ENCODE measurements around the gene EXOC6B.
A peak's percentile ranks its signal among the peaks of the same experiment; 100 is the strongest.
"Not testable (repeated sequence)": the region's sequence is repeated elsewhere in the genome, so short reads cannot be mapped to it uniquely, and the experiment has no call there.

Gene EXOC6B

DNA sequence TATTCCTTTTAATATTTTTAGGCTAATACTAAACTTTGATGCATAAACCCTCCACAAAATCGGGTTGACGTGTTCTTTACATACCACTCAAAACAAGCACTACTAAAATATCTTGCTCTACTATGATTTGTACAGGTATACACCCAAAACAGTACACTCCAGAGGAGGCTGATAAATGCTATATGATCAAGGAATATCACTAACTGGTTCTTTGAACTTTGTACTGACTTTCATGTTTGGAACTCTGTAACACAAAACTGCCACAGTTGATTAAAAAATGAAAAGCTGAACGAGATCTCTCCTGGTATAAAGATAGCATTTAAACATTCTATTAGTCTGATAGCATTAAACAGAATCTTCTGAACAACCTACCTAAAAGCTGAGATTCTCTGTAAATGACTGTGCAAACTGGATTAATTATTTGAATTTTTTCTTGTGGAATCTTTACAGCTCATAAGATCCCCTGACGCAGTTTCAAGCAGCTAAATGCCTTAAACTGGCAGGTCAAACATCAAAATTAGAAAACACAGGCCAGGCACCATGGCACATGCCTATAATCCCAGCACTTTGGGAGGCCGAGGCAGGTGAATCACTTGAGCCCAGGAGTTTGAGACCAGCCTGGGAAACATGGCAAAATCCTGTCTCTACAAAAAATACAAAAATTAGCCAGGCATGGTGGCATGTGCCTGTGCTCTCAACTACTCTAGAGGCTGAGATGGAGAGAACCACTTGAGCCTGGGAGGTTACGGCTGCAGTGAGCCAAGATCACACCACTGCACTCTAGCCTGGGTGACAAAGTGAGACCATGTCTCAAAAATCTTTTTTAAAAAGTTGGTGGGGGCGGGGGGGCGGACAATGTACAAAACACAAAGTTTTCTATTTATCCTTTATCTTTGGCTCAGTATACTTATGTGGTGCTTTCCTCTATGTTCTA, 150.6 kb downstream of the EXOC6B start:
- DNase-seq = no peak

DNA sequence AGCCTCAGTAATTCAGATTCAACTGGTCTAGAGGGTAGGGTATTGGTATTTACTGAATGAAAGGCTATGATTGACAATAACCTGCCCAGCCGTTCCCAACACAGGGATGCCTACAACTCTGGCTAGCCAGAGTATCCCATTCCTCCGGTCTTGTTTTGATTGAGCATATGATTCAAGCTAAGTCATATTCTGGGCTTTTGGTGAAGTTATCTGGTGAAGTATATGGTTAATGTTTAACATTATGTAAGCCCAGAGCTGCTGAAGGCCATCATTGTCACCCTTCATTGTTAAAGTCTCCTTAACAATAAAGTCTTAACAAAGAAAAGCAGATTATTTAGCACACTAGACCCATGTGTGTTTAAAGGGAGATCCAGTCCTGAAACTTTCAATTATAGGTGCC, 152.6 kb downstream of the EXOC6B start:
- DNase-seq = no peak

DNA sequence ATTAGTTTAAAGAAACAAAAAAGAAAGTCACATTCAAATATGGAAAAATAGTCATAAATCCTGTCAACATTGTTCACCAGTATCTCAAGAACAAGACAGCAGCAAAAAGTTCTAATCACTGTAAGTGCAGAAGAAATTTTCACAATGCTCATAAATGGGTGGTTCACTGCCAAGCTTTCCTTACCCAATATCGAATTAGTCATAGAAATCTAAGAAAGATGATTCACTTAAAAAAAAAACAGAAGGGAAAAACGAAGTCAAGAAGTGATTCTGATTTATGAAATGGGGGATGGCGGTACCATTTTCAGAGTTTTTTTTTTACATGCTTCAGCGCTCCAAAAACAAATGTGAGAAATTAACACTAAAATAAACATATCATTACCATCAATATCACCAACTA, 156.7 kb downstream of the EXOC6B start:
- DNase-seq = no peak

DNA sequence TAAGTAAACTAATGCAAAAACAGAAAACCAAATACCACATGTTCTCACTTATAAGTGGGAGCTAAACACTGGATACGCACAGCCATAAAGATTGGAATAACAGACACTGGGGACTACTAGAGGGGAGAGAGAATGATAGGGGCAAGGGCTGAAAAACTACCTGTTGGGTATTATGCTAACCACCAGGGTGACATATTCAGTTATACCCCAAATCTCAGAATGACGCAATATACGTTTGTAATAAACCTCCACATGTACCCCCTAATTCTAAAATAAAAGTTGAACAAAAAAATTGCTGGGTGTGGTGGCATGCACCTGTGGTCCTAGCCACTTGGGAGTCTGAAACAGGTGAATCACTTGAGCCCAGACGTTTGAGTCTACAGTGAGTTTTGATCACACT, 157.2 kb downstream of the EXOC6B start:
- DNase-seq = no peak

DNA sequence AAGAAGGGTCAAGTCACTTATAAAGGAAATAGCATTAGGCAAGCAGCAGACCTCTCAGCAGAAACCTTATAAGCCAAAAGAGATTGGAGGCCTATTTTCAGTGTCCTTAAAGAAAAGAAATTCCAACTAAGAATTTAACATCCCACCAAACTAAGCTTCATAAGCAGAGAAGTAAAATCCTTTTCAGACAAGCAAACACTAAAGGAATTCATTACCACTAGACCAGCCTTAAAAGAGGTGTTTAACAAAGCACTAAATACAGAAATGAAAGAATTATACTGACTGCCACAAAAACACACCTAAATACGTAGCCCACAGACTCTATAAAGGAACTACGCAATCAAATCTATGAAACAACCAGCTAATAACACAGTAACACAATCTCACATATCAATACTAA, 160.4 kb downstream of the EXOC6B start:
- DNase-seq = no peak

DNA sequence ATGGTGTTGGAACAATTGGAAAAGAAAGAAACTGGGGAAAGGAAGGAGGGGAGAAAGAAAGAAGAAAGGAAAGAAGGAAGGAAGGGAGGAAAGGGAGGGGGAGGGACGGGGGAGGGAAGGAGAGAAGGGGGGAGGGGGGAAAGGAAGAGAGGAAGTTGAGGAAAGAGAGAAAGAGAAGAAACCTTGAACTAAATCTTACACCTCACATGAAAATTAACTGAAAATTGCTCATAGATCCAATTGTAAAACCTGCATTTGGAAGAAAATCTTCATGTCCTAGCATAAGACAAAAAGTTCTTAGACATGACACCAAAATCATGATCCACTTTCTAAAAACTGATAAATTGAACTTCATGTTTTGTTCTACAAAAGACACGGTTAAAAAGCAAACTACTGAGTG, 163.8 kb downstream of the EXOC6B start:
- no peak for DNase-seq

DNA sequence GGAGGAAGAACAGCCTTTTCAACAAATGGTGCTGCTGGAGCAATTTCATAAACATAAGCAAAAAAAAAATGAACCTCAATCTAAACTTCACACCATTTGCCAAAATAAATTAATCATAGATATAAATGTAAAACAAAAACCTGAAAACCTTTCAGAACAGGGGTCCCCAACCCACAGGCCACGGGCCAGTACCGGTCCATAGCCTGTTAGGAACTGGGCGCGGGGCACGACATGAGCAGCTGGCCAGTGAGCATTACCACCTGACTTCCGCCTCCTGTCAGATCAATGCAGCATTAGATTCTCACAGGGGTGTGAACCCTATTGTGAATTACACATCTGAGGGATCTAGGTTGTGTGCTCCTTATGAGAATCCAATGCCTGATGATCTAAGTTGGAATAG, 176.0 kb downstream of the EXOC6B start:
- DNase-seq = no peak

DNA sequence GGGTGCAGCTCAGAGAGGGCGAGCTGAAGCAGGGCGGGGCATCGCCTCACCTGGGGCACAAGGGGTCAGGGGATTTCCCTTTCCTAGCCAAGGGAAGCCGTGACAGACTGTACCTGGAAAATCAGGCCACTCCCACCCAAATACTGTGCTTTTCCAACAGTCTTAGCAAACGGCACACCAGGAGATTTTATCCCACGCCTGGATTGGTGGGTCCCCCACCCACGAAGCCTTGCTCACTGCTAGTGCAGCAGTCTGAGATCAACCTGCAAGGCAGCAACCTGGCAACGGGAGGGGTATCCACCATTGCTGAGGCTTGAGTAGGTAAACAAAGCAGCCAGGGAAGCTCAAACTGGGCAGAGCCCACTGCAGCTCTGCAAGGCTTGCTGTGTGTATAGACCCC, 184.6 kb downstream of the EXOC6B start:
- not testable (repeated sequence) for DNase-seq

DNA sequence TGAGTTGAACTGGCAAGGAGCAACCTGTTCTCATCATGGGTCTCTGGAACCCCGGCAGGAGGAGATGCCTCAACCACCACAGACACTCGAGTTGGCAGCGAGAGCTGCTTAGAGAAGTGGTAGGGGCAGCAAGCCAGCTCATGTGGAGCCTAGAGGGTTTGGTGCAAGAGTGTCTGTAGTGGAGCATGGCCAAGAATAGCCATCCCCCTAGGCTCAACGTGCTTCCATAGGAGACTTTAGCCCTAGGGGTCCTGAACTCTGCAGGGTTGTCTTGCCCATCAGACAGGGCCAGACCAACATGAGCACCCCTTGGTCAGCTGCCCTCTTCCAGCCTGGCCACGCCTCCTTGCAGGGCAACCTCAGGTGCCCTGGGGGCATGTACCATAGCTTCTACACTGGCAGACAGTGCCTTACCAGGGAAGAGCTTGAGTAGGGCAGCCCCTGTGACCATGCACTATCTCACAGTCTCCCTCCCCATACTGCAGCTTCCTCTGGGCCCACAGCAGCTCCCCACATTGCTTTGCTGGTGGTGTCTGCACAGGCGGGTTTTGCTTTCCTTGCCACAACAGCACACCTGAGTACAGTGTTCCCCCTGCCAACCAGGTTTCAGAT, 187.1 kb downstream of the EXOC6B start:
- no peak for DNase-seq

DNA sequence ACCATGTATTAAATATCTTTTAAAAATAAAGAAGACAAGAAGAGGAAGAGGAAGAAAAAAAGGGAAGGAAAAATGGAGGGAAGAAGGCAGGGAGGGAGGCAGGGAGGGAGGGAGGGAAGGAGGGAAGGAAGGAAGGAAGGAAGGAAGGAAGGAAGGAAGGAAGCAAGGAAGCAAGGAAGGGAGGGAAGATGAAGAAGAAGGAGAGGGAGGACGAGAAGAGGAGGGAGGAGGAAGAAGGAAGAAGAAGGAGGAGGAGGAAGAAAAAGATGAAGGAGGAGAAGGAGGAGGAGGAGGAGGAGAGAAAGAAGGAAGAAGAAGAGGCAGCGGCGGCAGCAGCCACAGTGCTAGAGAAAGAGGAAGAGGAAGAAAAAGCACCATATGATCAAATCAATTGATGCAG, 189.6 kb downstream of the EXOC6B start:
- no peak for DNase-seq

DNA sequence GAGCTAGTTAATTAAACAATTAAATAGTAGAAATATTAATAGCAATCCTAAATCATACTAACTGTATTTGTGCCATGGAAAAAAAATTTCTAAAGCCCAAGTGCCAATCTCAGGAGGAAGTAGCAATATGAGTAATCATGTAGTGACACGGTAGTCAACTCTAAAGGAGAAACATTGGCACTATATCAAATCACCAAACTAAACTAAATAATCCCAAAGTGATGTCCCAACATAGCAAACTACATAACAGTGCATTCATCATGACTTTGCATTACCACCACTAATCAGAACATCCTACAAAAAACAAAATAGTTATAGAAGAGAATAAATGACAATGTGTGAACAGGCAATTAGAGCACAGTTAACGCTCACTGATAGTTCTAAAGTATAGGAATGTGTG, 195.1 kb downstream of the EXOC6B start:
- no peak for DNase-seq

DNA sequence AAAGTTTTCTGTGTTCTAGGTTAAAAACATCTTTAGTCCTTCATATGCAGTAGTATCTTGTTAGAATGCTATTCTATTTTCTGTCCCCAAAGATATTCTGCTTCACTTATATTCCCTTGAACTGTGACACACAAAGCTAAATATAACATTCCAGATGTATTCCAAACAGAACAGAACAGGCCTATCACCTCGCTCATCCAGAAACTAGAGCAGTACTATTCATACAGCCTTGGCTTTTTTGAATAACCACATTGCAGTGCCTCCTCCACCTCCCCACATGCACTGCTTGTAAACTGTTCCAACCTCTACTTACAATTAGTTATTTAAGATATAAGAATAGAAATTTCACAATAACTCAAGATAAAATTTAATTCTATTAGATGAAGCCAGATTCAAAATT, 196.8 kb downstream of the EXOC6B start:
- DNase-seq = no peak

DNA sequence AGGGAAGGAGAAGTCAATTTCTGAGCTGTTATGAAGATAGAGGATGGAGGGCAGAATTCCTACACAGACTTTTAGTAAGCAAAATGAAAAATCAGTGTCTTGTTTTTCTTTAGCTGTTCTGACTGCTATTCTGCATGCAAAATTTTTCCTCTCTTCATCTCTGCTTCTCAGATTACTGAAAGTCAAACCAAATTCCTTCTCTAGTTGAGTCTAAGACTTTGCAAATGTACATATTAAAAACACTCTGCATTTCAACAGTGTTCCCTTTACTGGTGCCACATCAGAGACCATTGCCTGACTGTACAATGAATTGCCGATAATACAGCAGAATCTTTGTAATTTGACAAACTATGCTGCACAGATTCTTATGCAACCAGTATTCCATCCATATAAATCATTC, 198.8 kb downstream of the EXOC6B start:
- DNase-seq = no peak

DNA sequence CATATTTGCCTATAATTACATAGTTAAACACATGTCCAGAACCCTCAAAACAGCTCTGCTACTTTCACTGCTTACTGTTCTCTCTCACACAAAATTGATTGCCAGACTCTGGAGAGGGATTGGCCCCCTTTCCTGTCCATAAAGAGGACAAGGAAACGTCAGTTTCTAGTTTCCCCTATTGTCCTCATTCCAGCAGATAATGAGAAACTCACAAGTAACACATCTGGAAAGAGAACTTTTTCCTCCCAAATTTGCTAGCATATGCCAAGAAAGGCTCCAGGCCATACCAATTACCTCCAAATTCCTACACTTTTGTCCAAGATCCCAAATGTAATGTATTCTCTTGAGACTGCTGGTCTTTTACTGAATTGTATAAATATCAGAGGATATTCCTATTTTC, 200.5 kb downstream of the EXOC6B start:
- DNase-seq = peak; percentile 47

DNA sequence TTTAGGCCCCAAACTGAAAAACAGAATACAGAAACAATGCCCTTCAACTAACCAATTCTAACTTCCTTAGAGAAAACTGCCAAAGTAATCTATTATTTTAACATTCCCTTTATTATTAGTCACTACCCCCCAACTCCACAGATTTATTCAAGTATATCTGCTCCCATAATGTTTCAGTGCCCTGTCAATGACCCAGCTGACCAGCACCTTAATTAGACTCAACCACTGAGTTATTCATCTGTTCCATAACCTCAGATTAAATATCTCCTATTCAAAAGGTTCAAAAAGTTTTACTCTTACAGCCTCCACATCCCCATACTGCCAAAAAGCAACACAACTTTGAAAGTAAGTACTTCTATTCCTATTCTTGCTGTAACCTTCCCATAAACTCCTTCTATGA, 202.4 kb downstream of the EXOC6B start:
- DNase-seq = no peak

DNA sequence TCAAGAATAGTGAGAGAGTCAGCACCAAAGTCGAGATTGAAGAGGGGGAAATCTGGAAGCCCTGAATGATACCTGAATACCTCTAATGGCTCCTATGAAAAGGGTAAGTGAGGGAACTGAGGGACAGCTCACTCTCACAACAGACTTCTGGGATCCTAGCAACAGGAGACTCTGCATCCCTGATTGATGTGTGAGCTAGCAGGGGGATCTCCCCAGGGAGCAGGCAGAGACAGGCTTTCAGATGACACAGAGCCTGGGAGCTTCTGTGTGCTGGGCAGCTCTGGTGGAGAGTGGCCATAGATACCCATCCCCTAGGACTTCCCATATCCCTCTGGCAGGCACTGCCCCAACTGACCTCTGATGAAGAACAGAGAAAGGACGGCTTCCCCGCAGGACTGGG, 206.2 kb downstream of the EXOC6B start:
- peak; percentile 58 for DNase-seq

DNA sequence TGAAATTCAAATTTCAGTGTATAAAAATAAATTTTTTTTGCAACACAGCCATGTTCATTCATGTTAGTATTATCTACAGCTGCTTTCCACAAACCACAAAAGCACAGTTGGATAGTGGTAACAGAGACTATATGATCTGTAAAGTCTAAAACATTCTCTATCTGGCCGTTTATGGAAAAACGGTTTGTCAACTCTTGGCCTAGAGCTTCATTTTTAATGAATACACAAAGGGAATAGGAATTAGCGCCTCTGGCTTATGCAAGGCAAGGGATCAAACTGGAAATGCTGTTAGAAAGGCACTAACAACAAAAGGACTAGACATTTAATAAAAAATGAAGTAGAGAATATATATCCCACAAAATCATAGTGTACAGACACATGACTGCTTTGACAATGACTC, 211.9 kb downstream of the EXOC6B start:
- DNase-seq = peak; percentile 2

DNA sequence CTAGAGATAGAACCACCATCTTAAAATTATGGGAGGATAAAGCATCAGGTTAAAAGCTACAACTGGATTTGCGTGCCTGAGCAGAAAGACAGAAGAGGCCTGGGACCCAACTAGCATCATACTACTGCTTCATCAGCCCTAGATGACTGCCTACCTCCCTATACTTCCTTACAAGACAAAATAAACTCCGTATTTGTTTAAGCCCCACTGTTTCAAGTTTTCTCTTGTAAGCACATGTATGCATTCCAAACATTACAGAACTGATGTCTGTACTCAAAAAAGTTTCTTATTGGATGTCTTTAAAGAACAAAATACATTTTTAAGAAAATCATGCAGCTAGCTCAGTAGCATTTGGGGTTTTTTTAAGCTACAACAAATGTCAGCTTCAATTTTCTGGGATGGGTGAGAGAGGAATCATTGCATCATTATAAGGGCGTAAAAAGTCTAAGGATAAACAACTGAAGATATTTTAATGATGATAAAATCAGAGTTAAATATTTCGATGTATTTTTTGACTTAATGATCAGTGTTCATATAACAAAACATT, 213.1 kb downstream of the EXOC6B start:
- DNase-seq = no peak

DNA sequence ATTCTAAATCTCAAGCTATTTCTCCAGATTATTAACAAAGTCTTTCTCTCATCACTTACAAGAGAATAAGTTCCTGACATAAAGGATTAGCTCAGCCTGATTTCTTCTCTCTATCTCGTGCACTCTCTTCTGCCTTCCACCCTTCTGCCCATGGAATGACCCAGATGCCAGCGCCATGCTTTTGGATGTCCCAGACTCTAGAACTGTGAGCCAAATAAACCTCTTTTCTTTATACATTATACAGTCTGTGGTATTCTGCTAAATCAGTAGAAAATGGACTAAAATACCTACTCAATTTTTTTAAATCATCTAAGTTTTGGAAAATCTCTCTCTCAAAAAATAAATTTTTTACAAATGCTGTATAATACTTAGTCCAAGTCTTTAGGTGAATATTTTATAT, 218.6 kb downstream of the EXOC6B start:
- no peak for DNase-seq

DNA sequence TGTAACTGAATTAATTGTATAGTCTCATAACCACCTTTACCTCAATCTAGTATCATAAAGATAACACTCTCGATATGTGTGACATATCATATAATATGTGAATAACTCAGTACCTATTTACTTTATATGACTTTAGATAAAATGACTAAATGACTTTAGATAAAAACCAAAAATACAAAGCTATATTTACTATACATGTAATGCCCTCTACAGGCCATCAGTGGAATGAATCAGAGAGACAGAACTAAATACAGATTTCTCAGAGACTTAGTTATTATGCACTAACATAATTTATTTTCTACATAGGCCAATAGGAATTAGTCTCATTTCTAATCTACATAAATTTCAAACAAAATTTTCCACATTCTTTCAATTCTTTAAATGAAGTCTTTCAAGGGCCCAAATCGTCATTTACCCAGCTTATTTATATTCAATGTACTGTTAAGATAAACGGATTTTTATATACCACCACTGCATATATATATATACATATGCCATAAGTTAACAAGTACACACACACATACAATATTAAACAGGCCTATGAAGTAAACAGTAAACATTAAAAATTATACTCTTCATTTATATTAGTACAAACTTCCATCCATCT, 219.9 kb downstream of the EXOC6B start:
- peak; percentile 28 for DNase-seq

DNA sequence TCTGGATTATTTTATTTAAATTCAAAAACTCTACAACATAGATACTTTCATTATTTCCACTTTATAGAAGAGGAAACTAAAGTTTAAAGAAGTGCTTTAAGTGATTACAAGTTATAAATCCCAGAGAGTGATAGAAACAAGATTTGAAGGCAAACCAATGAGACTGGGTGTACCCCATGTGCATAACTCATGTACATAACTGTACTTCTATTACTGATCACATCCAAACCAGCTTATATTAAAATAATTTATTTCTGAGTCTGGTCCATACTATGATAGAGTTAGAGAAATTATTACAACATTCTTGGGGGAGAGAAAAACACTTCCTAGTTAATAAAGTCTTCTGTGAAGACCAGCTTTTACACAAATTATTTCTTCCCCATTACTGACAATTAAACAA, 221.4 kb downstream of the EXOC6B start:
- no peak for DNase-seq

DNA sequence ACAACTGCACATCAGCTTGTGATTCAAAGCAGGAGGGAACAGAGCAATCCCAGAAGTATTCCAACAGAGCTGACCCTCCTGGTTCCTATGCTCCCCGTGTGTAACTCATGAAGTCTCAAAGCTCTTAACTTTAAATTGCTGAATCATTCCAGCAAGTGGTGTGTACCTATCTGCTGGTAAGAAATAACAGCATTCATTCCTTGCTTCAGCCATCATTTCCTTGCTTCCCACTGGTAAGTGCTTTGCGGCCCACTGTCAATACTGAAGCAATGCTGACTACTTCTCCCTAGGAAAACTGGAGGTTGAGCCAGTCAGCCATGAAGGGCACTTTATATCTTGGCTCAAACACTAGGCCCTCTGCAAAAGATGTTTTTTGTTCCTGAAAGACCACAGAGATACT, 222.4 kb downstream of the EXOC6B start:
- peak; percentile 31 for DNase-seq

DNA sequence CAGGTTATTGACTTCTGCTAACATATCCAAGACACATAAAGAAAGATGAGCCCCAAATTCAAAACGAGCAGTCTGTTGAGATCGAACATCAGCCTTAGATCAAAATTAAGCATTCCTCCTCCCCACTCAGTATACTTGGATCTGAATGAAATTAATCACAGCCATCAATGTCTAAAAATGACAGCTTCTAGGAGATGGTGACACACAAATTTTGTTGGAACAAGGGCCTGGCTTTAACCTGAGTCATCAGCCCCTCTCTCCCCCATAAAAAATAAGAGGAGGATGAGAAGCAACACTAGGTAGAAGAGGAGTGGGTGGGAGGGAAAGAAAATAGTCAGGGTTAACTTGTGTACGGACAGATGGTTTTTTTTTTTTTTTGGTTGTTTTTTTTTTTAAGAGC, 223.1 kb downstream of the EXOC6B start:
- DNase-seq = no peak

DNA sequence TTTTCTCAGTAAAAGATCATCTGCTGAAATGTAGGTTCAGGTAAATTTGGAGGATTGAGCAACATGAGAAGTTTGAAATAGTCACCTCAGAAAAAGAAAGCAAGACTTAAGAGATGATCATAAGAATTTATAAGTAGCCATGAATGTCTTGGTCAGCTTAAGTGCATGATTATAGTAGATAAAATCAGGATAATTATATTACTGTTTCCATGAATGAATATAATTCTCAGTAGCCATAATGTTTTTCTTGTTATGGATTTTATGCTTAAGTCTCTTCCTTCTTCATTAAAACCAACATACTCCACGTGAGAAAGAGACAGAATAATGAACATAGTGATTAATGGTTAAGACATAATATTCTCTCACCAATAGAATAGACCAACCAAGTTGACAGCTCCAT, 223.7 kb downstream of the EXOC6B start:
- DNase-seq = no peak

All from eye (tissue), 1 donor.